ENCODE data around the gene WDR33. TPM values are rescaled to one million over a fixed set of nuclear protein-coding genes. Genes with fewer than 3 reads are reported as not detected.

Gene WDR33
- total RNA-seq, 1 donor from 2014 or later: 31.3 TPM

DNA sequence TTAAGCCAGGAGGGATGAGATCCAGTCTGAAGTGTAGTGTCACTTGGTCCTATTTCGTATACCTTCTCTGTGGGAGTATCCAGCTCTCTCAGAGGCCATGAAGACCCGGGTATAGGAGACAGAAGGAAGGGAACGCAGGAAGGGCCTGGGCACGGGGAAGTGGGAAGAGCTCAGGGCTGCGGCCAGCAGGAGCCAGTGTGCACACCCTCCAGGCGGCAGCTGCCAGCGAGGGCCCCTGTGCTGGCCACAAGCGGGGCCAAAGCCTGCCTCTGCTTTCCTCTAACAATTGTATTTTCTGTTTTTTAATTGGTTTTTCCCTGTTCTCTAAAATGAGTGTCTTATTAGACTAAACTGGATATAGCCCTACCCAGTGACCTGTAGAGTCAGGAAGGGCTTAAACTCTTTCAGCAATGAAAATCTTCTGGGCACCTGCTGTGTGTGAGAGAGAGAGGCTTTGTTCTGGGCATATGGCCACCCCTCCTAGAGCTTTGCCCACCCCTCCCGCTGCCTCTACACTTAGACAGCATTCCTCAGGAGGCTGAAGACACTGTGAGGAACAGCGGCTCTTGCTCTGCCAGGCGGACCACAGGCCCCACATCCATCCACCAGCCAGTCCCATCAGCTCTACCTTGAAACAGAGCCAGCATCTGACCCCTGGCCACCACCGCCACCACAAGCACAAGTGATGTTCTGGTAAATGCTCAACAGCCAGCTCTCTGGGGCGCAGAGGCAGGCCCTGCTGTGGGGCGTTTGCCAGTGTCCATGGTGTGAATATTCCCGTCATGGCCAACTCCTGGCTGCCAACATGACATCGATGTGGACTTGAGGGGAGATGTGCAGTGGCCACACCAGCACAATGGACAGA, 155.5 kb downstream of the WDR33 start:
- FAIRE-seq: no peak
- H3K27me3 ChIP-seq (ENCODE audit: control insufficient read depth, insufficient read depth, low read length): no peaks in the 10 kb centered on the region
- no peaks in the 10 kb centered on the region for H3K36me3 ChIP-seq (ENCODE audit: control insufficient read depth, insufficient read depth, low read length)
- H3K4me3 ChIP-seq (ENCODE audit: low read depth, low read length): no peak overlapping the region
- DNase-seq (ENCODE audit: low read depth): no peak
- TF ChIP-seq, protein P1, sequence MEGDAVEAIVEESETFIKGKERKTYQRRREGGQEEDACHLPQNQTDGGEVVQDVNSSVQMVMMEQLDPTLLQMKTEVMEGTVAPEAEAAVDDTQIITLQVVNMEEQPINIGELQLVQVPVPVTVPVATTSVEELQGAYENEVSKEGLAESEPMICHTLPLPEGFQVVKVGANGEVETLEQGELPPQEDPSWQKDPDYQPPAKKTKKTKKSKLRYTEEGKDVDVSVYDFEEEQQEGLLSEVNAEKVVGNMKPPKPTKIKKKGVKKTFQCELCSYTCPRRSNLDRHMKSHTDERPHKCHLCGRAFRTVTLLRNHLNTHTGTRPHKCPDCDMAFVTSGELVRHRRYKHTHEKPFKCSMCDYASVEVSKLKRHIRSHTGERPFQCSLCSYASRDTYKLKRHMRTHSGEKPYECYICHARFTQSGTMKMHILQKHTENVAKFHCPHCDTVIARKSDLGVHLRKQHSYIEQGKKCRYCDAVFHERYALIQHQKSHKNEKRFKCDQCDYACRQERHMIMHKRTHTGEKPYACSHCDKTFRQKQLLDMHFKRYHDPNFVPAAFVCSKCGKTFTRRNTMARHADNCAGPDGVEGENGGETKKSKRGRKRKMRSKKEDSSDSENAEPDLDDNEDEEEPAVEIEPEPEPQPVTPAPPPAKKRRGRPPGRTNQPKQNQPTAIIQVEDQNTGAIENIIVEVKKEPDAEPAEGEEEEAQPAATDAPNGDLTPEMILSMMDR (IDR thresholded peaks at IDR 0.05; ENCODE audit: insufficient read depth, low read length, severe bottlenecking): no peak

DNA sequence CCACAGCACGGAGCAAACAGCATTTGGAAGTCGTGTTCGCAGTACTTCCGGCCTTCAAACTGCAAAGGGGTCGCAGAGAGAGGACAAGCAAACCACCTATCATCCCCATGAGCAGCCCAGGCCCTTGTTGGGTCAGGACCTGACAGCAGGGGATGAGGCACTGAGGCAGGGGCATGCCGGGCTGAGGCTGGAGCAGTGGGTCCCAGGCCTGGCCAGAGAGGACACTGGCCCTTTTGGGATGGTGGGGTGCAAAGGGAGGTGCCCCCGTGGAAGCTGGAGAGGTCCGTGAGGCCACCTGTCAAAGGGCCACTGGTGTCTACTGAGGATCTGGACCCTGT, 156.2 kb downstream of the WDR33 start:
- Histone ChIP-seq H3K4me3 (ENCODE audit: low read depth, low read length) (no peak overlapping the region), H3K36me3 (ENCODE audit: control insufficient read depth, insufficient read depth, low read length) (no peaks in the 10 kb centered on the region), H3K27me3 (ENCODE audit: control insufficient read depth, insufficient read depth, low read length) (no peaks in the 10 kb centered on the region)
- no peak for DNase-seq (ENCODE audit: low read depth)
- FAIRE-seq: no peak
- TF ChIP-seq, protein P1 (IDR thresholded peaks at IDR 0.05; ENCODE audit: insufficient read depth, low read length, severe bottlenecking): no peak

DNA sequence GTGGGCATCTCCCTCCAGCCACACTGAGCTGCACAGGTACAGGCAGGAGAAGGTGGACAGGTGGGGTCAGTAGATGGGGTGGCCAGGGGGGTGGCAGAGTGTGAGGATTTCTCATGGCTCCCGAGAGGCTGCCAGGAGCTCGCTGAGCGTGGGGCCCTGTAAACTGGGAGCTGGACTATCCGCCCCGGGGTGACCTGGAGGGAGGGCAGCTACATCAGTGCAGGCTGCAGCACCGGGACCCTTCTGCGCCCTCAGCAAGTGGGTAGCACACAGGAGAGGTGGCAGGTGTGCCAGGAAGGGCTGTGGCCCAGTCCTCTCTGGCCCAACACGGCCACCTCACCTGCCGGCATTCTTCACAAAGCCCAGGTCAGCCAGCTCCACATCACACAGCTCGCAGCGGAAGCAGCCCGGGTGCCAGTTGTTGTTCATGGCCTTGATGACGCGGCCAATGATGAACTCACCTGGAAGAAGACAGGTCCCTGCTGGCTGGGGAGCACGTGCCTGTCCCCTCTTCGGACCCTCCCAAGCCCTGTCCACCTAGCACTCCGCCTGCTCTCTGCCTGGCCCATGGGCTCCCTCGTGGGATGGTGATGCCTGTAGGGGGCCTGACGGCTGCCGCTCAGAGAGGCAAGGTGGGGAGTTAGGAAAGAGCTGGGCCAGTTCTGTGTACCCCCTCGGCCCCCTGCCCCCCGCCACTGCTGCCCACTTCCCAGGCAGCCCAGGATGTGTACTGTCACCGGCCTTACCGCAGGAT, 156.7 kb downstream of the WDR33 start:
- TF ChIP-seq, protein P1 (IDR thresholded peaks at IDR 0.05; ENCODE audit: insufficient read depth, low read length, severe bottlenecking): no peak
- no peak for DNase-seq (ENCODE audit: low read depth)
- Histone ChIP-seq H3K36me3 (ENCODE audit: control insufficient read depth, insufficient read depth, low read length) (no peaks in the 10 kb centered on the region), H3K27me3 (ENCODE audit: control insufficient read depth, insufficient read depth, low read length) (no peaks in the 10 kb centered on the region), H3K4me3 (ENCODE audit: low read depth, low read length) (no peak overlapping the region)
- no peak for FAIRE-seq

DNA sequence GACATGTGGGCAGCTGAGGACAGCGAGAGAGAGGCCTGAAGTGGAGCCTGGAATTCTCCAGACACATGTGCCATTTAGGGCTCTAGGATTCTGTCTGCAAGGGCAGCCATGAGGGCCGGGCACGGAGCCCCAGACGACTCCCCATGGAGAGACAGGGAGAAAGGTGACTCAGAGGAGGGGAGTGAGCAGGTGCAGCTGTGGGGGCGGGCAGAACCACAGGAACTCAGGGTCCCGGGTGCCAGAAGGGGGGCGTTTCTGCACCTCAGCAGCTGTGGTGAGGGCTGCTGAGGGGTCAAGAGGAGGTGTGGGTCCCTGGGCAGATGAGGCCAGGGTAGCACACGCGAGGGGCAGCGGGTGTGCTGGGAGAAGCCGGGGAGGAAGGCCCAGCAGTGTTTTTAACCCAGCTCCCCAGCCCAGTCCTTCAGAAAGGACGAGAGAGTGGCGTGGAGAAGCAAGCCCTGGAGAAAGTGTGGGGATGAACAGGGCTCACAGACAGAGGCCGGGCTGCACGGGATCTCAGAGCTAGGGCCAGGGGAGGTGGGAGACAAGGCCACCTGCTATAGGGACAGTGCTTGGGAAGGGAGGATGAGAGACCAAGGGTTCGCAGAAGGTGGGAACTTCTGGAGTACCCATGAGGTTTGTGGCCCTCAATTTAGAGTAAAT, 157.4 kb downstream of the WDR33 start:
- DNase-seq (ENCODE audit: low read depth) (no peak), FAIRE-seq (no peak)
- TF ChIP-seq, protein P1 (IDR thresholded peaks at IDR 0.05; ENCODE audit: insufficient read depth, low read length, severe bottlenecking): no peak
- no peak overlapping the region for H3K4me3 ChIP-seq (ENCODE audit: low read depth, low read length)
- no peaks in the 10 kb centered on the region for H3K27me3 ChIP-seq (ENCODE audit: control insufficient read depth, insufficient read depth, low read length)
- H3K36me3 ChIP-seq (ENCODE audit: control insufficient read depth, insufficient read depth, low read length): no peaks in the 10 kb centered on the region

DNA sequence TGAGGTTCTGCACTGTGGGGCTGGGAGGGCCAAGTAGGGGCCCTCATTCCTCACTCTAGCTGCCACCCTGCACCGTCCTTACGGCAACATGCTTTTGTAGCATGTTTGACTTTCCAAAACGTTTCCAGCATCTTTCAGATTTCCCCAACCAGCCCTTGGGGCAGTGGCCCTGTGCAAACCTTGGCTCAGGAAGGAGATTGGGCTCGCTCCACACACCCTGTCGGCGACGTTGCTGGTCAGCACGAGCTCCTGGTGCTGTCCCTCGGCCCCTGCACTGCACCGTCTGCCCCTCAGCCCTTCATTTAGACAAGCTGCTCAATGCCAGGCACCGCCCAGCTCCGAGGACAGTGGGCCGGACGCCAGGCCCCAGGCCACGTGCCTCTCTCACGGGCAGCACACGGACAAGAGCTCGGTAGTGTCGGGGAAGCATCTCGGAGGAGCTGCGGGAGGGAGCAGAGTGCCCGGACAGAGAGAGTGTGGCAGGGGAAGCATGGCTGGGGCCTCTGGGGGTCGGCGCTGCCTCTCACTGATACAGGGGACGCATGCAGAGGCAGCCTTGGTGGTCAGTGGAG, 158.1 kb downstream of the WDR33 start:
- TF ChIP-seq, protein P1 (IDR thresholded peaks at IDR 0.05; ENCODE audit: insufficient read depth, low read length, severe bottlenecking): no peak
- H3K36me3 ChIP-seq (ENCODE audit: control insufficient read depth, insufficient read depth, low read length): no peaks in the 10 kb centered on the region
- no peak for FAIRE-seq
- no peaks in the 10 kb centered on the region for H3K27me3 ChIP-seq (ENCODE audit: control insufficient read depth, insufficient read depth, low read length)
- H3K4me3 ChIP-seq (ENCODE audit: low read depth, low read length): no peak overlapping the region
- DNase-seq (ENCODE audit: low read depth): no peak
